GM19099 (cell line): ENCODE results near the gene SOD2.

Source experiments
- POLR2A ChIP-seq: IDR thresholded peaks from 3 replicates; pipeline ENCODE4 v1.6.1; 2011; ENCODE audit warnings: low read depth; ENCODE audit not compliant: insufficient read length; ENCODE audit errors: extremely low read depth

Gene SOD2

GRCh38 chr6:159655409-159655988 lies 37.5 kb downstream of the SOD2 start:
- TF ChIP-seq POLR2A: no peak

- no peak for TF ChIP-seq POLR2A
These were observed 38.5 kb downstream of the SOD2 start for GRCh38 chr6:159654483-159655098.

GRCh38 chr6:159650314-159650713 lies 42.7 kb downstream of the SOD2 start:
- no peak for TF ChIP-seq POLR2A

- TF ChIP-seq POLR2A: no peak
These were observed 43.6 kb downstream of the SOD2 start for GRCh38 chr6:159649441-159649840.

GRCh38 chr6:159646733-159647132 lies 46.3 kb downstream of the SOD2 start:
- TF ChIP-seq POLR2A: no peak

GRCh38 chr6:159646116-159646515 lies 46.9 kb downstream of the SOD2 start:
- TF ChIP-seq POLR2A: no peak

GRCh38 chr6:159645640-159646039 lies 47.4 kb downstream of the SOD2 start:
- no peak for TF ChIP-seq POLR2A
